PC-3 (cell line): ENCODE measurements around the gene ZBTB49. TPM values are rescaled to one million over a fixed set of nuclear protein-coding genes. Genes with fewer than 3 reads are reported as not detected.

Source experiments
- ATAC-seq: fragments of 200-7000 bp; cut with Tn5 transposase; 2 replicates; pipeline ENCODE4 v1.9.1; 2020; ENCODE audit warnings: mild to moderate bottlenecking, moderate library complexity
- BruUV-seq: library from RNA; stranded (reverse); fragments of 400-500 nt; replicated peaks from 2 replicates; lab custom pipeline; 2021; lab: Mats Ljungman, UMichigan
- CTCF ChIA-PET: fragments of 300-600 bp; sonication (Branson Sonifier 250); formaldehyde crosslinking; loops from one replicate; lab custom pipeline; 2022; ENCODE audit warnings: antibody characterized with exemption; lab: Charles Lee
- POLR2A ChIA-PET: fragments of 300-600 bp; sonication (Branson Sonifier 250); formaldehyde crosslinking; loops from one replicate; lab custom pipeline; 2022; ENCODE audit warnings: antibody characterized with exemption; ENCODE audit not compliant: unreplicated experiment; lab: Charles Lee
- DNase-seq: peaks from one replicate; pipeline ENCODE4 v3.0.0-alpha.2; 2015
- H2AFZ ChIP-seq: fragments of 300-600 bp; sonication (generic); 2 replicates; pipeline ENCODE4 v1.6.0; 2016; ENCODE audit warnings: antibody characterized with exemption, low read length
- H3F3A ChIP-seq: fragments of 300-600 bp; sonication (generic); one replicate; pipeline ENCODE4 v1.6.0; 2017; ENCODE audit warnings: antibody characterized with exemption, low read length, control low read depth, mild to moderate bottlenecking; ENCODE audit not compliant: unreplicated experiment
- H3K27ac ChIP-seq: fragments of 300-600 bp; sonication (generic); 2 replicates; pipeline ENCODE4 v1.5.1; 2016; ENCODE audit warnings: mild to moderate bottlenecking, low read length
- H3K27me3 ChIP-seq: fragments of 300-600 bp; sonication (generic); 2 replicates; pipeline ENCODE4 v1.6.1; 2016; ENCODE audit warnings: low read length, mixed read lengths
- H3K36me3 ChIP-seq: fragments of 300-600 bp; sonication (generic); 2 replicates; pipeline ENCODE4 v1.6.1; 2016; ENCODE audit warnings: low read depth, mixed run types, low read length, mixed read lengths
- H3K4me1 ChIP-seq: fragments of 300-600 bp; sonication (generic); 2 replicates; pipeline ENCODE4 v1.5.1; 2016; ENCODE audit warnings: low read length; ENCODE audit not compliant: insufficient read depth
- H3K4me2 ChIP-seq: fragments of 300-600 bp; sonication (generic); 2 replicates; pipeline ENCODE4 v1.6.0; 2016; ENCODE audit warnings: low read length
- H3K4me3 ChIP-seq: fragments of 300-600 bp; sonication (generic); 2 replicates; pipeline ENCODE4 v1.5.1; 2016; ENCODE audit warnings: mild to moderate bottlenecking, low read length, mixed read lengths
- H3K79me2 ChIP-seq: fragments of 300-600 bp; sonication (generic); 2 replicates; pipeline ENCODE4 v1.6.1; 2017; ENCODE audit warnings: low read length, mixed read lengths
- H3K9ac ChIP-seq: fragments of 300-600 bp; sonication (generic); 2 replicates; pipeline ENCODE4 v1.6.0; 2016; ENCODE audit warnings: mild to moderate bottlenecking, low read length
- H3K9me2 ChIP-seq: fragments of 300-600 bp; sonication (generic); replicated peaks from 2 replicates; pipeline ENCODE4 v1.6.1; 2016; ENCODE audit warnings: mixed run types, low read length, mixed read lengths
- H3K9me3 ChIP-seq: fragments of 300-600 bp; sonication (generic); 2 replicates; pipeline ENCODE4 v1.6.1; 2016; ENCODE audit warnings: low read length, mixed read lengths
- H4K20me1 ChIP-seq: fragments of 300-600 bp; sonication (generic); 2 replicates; pipeline ENCODE4 v1.6.1; 2016; ENCODE audit warnings: low read length, mixed read lengths
- EZH2 ChIP-seq: fragments of 300-600 bp; sonication (generic); IDR thresholded peaks from one replicate; pipeline ENCODE4 v1.6.1; 2017; ENCODE audit warnings: antibody characterized with exemption, mild to moderate bottlenecking, low read length; ENCODE audit not compliant: unreplicated experiment
- EZH2phosphoT487 ChIP-seq: fragments of 300-600 bp; sonication (generic); IDR thresholded peaks from 2 replicates; pipeline ENCODE4 v1.6.1; 2018; ENCODE audit warnings: mild to moderate bottlenecking, antibody characterized with exemption, low read length, borderline replicate concordance
- intact Hi-C: fragments of 100-400 bp; cut with micrococcal nuclease; formaldehyde crosslinking; loops from 2 replicates; pipeline ENCODE4 v1.9.0; 2023
- total RNA-seq: library from RNA; depleted of rRNA; stranded (reverse); fragments of >200 nt; gene quantifications from 2 replicates; pipeline ENCODE4 v1.2.3, GENCODE V29; 2014
- TF ChIP-seq, protein P1 (sequence below): fragments of 300-600 bp; sonication (generic); conservative IDR thresholded peaks from 2 replicates; pipeline ENCODE4 v1.5.1; 2017; ENCODE audit warnings: antibody characterized with exemption, low read depth, mild to moderate bottlenecking, low read length

Gene ZBTB49
- total RNA-seq, 1 experiment from 2014 or later, result 1.1 TPM

DNA sequence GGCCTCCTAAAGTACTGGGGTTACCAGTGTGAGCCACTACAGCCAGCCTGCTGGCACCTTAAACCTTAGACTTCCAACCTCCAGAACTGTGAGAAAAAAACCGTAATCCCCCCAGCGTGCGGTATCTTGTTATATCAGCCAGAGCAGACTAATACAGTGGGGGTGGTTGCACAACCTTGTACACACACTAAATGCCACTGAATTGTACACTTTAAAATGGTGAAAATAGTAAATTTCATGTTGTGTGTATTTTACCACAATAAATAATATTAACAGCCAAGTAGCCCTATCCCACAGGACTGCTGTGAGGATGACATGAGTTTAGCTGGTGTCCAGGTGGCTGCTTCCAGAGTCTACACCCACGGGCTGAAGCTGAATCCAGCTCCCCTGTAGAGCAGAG, 38.8 kb downstream of the ZBTB49 start:
- Histone ChIP-seq H3K9me2 (no peaks in the 10 kb centered on the region), H2AFZ (no peak overlapping the region), H3K9me3 (no peaks in the 10 kb centered on the region), H3K4me2 (no peak overlapping the region), H3K27ac (no peak overlapping the region), H3K4me1 (no peaks in the 10 kb centered on the region), H3K79me2 (no peaks in the 10 kb centered on the region), H4K20me1 (no peaks in the 10 kb centered on the region), H3K9ac (no peak overlapping the region), H3K27me3 (no peaks in the 10 kb centered on the region), H3K4me3 (no peak overlapping the region), H3F3A (no peaks in the 10 kb centered on the region), H3K36me3 (no peaks in the 10 kb centered on the region)
- DNase-seq (no peak), ATAC-seq (no peak)
- intact Hi-C loops, result no loop called here
- TF ChIP-seq EZH2 (no peak), EZH2phosphoT487 (no peak)
- TF ChIP-seq, protein P1, sequence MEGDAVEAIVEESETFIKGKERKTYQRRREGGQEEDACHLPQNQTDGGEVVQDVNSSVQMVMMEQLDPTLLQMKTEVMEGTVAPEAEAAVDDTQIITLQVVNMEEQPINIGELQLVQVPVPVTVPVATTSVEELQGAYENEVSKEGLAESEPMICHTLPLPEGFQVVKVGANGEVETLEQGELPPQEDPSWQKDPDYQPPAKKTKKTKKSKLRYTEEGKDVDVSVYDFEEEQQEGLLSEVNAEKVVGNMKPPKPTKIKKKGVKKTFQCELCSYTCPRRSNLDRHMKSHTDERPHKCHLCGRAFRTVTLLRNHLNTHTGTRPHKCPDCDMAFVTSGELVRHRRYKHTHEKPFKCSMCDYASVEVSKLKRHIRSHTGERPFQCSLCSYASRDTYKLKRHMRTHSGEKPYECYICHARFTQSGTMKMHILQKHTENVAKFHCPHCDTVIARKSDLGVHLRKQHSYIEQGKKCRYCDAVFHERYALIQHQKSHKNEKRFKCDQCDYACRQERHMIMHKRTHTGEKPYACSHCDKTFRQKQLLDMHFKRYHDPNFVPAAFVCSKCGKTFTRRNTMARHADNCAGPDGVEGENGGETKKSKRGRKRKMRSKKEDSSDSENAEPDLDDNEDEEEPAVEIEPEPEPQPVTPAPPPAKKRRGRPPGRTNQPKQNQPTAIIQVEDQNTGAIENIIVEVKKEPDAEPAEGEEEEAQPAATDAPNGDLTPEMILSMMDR, result no peak
- POLR2A ChIA-PET, result no interaction called here
- CTCF ChIA-PET, result no interaction called here
- BruUV-seq, result no TSS peak

GRCh38 chr4:4329496-4329895, 39.4 kb downstream of the ZBTB49 start:
- no peak overlapping the region for H2AFZ ChIP-seq
- no peak for TF ChIP-seq EZH2
- TF ChIP-seq EZH2phosphoT487, result no peak
- TF ChIP-seq, protein P1, result no peak
- no peaks in the 10 kb centered on the region for H3K9me3 ChIP-seq
- H3K4me1 ChIP-seq, result no peaks in the 10 kb centered on the region
- H3K9ac ChIP-seq, result no peak overlapping the region
- ChIA-PET CTCF (no interaction called here), POLR2A (no interaction called here)
- intact Hi-C loops, result no loop called here
- no peak overlapping the region for H3K27ac ChIP-seq
- no TSS peak for BruUV-seq
- H3K27me3 ChIP-seq, result no peaks in the 10 kb centered on the region
- H3F3A ChIP-seq, result no peaks in the 10 kb centered on the region
- H3K4me3 ChIP-seq, result no peak overlapping the region
- no peaks in the 10 kb centered on the region for H3K79me2 ChIP-seq
- H4K20me1 ChIP-seq, result no peaks in the 10 kb centered on the region
- no peaks in the 10 kb centered on the region for H3K36me3 ChIP-seq
- H3K4me2 ChIP-seq, result no peak overlapping the region
- no peaks in the 10 kb centered on the region for H3K9me2 ChIP-seq
- ATAC-seq (no peak), DNase-seq (no peak)

- intact Hi-C loops, result no loop called here
These were observed 40.7 kb downstream of the ZBTB49 start for GRCh38 chr4:4330794-4331193.

More at GRCh38 chr4:4330794-4331193, 40.7 kb downstream of the ZBTB49 start:
- no peak overlapping the region for H3K4me3 ChIP-seq
- H3K4me1 ChIP-seq, result no peaks in the 10 kb centered on the region
- no peak overlapping the region for H3K4me2 ChIP-seq
- BruUV-seq, result no TSS peak
- ChIA-PET POLR2A (no interaction called here), CTCF (no interaction called here)
- H3K27ac ChIP-seq, result no peak overlapping the region
- H2AFZ ChIP-seq, result no peak overlapping the region
- H3K9me2 ChIP-seq, result no peaks in the 10 kb centered on the region
- TF ChIP-seq EZH2 (no peak), EZH2phosphoT487 (no peak)
- TF ChIP-seq, protein P1, result no peak
- no peaks in the 10 kb centered on the region for H3K79me2 ChIP-seq
- no peaks in the 10 kb centered on the region for H3K36me3 ChIP-seq
- H3K9ac ChIP-seq, result no peak overlapping the region
- no peaks in the 10 kb centered on the region for H3K27me3 ChIP-seq
- no peaks in the 10 kb centered on the region for H4K20me1 ChIP-seq
- ATAC-seq (no peak), DNase-seq (no peak)
- no peaks in the 10 kb centered on the region for H3K9me3 ChIP-seq
- no peaks in the 10 kb centered on the region for H3F3A ChIP-seq
